OCI-LY3 (cell line): Measurements from ENCODE around the gene RPL18A.

Source experiments
- H2AFZ ChIP-seq: fragments of 200-600, 300-600 bp; shearing (Covaris generic); 2 replicates; pipeline ENCODE4 v1.6.0; 2014; ENCODE audit warnings: antibody characterized with exemption, low read depth, low read length
- H3K27ac ChIP-seq: fragments of 200-600, 300-600 bp; sonication (generic); 2 replicates; pipeline ENCODE4 v1.5.1; 2014; ENCODE audit warnings: mild to moderate bottlenecking, low read length, moderate library complexity, mixed read lengths
- H3K27me3 ChIP-seq: fragments of 200-600, 300-600 bp; sonication (generic); 2 replicates; pipeline ENCODE4 v1.6.1; 2014; ENCODE audit warnings: low read depth, low read length, mixed read lengths
- H3K36me3 ChIP-seq: fragments of 200-600, 300-600 bp; sonication (generic); replicated peaks from 2 replicates; pipeline ENCODE3; 2014; ENCODE audit warnings: low read depth, low read length, mixed read lengths
- H3K4me1 ChIP-seq: fragments of 300-600, 200-600 bp; sonication (generic); 2 replicates; pipeline ENCODE4 v1.6.1; 2014; ENCODE audit warnings: low read length, mixed read lengths
- H3K4me2 ChIP-seq: fragments of 200-600, 300-600 bp; sonication (generic); 2 replicates; pipeline ENCODE4 v1.6.1; 2014; ENCODE audit warnings: low read length, mixed read lengths
- H3K4me3 ChIP-seq: fragments of 300-600, 200-600 bp; sonication (generic); 2 replicates; pipeline ENCODE4 v1.5.1; 2014; ENCODE audit warnings: antibody characterized with exemption, mild to moderate bottlenecking, low read length, moderate library complexity
- H3K79me2 ChIP-seq: fragments of 300-600, 200-600 bp; shearing (Covaris generic); 2 replicates; pipeline ENCODE4 v1.6.1; 2014; ENCODE audit warnings: mild to moderate bottlenecking, low read length, mixed read lengths
- H3K9ac ChIP-seq: fragments of 300-600, 200-600 bp; shearing (Covaris generic); 2 replicates; pipeline ENCODE4 v1.6.0; 2014; ENCODE audit warnings: mild to moderate bottlenecking, low read length, moderate library complexity
- H3K9me3 ChIP-seq: fragments of 200-600, 300-600 bp; shearing (Covaris generic); 2 replicates; pipeline ENCODE4 v1.6.1; 2014; ENCODE audit warnings: low read length, mixed read lengths; ENCODE audit not compliant: insufficient read depth
- H4K20me1 ChIP-seq: fragments of 200-600, 300-600 bp; sonication (generic); 2 replicates; pipeline ENCODE4 v1.6.1; 2016; ENCODE audit warnings: low read length, mixed read lengths; ENCODE audit not compliant: insufficient read depth
- CTCF ChIP-seq: fragments of 200-600, 300-600 bp; sonication (generic); IDR thresholded peaks from 2 replicates; pipeline ENCODE4 v1.5.1; 2014; ENCODE audit warnings: antibody characterized with exemption, low read length, low read depth
- EZH2phosphoT487 ChIP-seq: fragments of 200-600 bp; shearing (Covaris generic); IDR thresholded peaks from 2 replicates; pipeline ENCODE4 v1.6.1; 2018; ENCODE audit warnings: antibody characterized with exemption, mixed run types, low read depth

The RPL18A gene

GRCh38 chr19:17865364-17866311 lies 5.9 kb downstream of the RPL18A start:
- TF ChIP-seq EZH2phosphoT487 (no peak), CTCF (no peak)
- Histone ChIP-seq H3K9me3 (no peaks in the 10 kb centered on the region), H3K4me1 (peaks cover 20% of the 10 kb centered on the region), H2AFZ (no peak overlapping the region), H3K4me2 (no peak overlapping the region), H4K20me1 (peaks cover 54% of the 10 kb centered on the region), H3K36me3 (peaks cover 44% of the 10 kb centered on the region), H3K79me2 (peaks cover 22% of the 10 kb centered on the region), H3K9ac (no peak overlapping the region), H3K27ac (0 out of 2 replicates have a peak overlapping the region, but pooled peaks have one; percentile 0), H3K4me3 (no peak overlapping the region), H3K27me3 (no peaks in the 10 kb centered on the region; the same call in 1 of the 2 replicates)

- H3K4me1 ChIP-seq: peaks cover 14% of the 10 kb centered on the region
- peaks cover 36% of the 10 kb centered on the region for H3K36me3 ChIP-seq
- TF ChIP-seq CTCF: no peak
- no peak for TF ChIP-seq EZH2phosphoT487
- H3K9ac ChIP-seq: no peak overlapping the region
- peaks cover 14% of the 10 kb centered on the region for H3K79me2 ChIP-seq
- no peaks in the 10 kb centered on the region; the same call in 1 of the 2 replicates for H3K27me3 ChIP-seq
- no peak overlapping the region for H3K4me3 ChIP-seq
- no peak overlapping the region for H2AFZ ChIP-seq
- peaks cover 46% of the 10 kb centered on the region for H4K20me1 ChIP-seq
- no peak overlapping the region for H3K27ac ChIP-seq
- no peaks in the 10 kb centered on the region for H3K9me3 ChIP-seq
- no peak overlapping the region for H3K4me2 ChIP-seq
Observed at GRCh38 chr19:17866312-17866963, 6.7 kb downstream of the RPL18A start.

GRCh38 chr19:17866964-17867486 lies 7.3 kb downstream of the RPL18A start:
- H3K27me3 ChIP-seq: no peaks in the 10 kb centered on the region; the same call in 1 of the 2 replicates

More at GRCh38 chr19:17866964-17867486, 7.3 kb downstream of the RPL18A start:
- H3K4me3 ChIP-seq: no peak overlapping the region
- peaks cover 8% of the 10 kb centered on the region for H3K79me2 ChIP-seq
- peaks cover 30% of the 10 kb centered on the region for H3K36me3 ChIP-seq
- no peak overlapping the region for H3K27ac ChIP-seq
- H3K4me2 ChIP-seq: no peak overlapping the region
- H4K20me1 ChIP-seq: peaks cover 40% of the 10 kb centered on the region
- H3K9me3 ChIP-seq: no peaks in the 10 kb centered on the region
- no peak for TF ChIP-seq CTCF
- TF ChIP-seq EZH2phosphoT487: no peak
- H2AFZ ChIP-seq: no peak overlapping the region
- H3K9ac ChIP-seq: no peak overlapping the region
- peaks cover 8% of the 10 kb centered on the region for H3K4me1 ChIP-seq
